Measurements from ENCODE around the gene CASTOR1. TPM values are rescaled to one million over a fixed set of nuclear protein-coding genes. Genes with fewer than 3 reads are reported as not detected.

CASTOR1 gene
- polyA plus RNA-seq, 4 donors, result 9.6 to 13.7 (median 10.5) TPM

DNA sequence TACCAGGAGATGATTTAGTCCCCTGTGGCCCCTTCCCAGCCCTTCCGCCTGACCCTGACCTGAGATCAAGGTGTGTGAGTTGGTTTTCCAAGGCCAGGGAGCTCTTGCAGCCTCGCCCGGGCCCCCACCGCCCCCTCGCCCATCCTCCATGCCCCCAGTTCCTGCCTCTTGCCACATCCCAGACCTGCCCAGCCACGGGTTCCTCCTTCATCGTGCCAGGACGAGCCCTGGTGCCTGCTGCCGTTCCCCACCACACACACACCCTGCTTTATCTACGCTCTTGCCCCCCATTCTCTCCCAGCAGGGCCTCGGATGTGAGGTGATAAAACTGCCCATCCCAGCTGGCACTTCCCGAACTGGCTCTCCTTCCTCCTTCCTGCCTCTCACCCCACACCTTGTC is 41.3 kb downstream of the CASTOR1 start:
- no peak for DNase-seq (ENCODE audit: low read depth in 4 of 4, low spot score in 3 of 4)

GRCh38 chr22:30247561-30247960 is 41.7 kb downstream of the CASTOR1 start:
- DNase-seq (ENCODE audit: low read depth in 4 of 4, low spot score in 3 of 4), result no peak

DNA sequence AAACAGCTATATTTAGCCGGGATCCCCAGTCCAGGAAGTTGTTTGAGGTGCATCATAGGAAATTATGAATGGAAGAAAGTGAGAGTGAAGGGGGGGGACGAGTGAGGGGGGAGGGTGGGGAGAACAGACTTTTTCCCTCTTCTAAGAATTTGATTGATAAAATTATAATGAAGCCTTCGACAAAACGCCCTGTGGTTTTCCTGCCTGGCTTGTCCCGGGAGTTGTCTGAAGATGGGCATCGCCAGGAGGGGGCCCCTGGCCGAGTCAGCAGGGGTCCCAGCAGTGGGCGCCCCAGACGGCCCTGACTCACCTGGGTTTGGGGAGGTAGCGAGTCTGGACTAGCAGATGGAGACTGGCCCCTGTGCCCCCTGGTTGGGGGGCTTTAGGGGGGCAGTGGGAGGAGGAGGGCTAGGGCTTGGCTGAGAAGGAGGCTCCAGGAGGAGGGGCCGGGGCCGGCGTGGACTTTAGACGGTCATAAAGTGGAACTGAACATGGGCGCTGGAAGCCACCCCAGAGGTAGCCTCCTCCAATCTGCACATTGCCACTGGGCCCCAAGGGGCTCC is 42.4 kb downstream of the CASTOR1 start:
- DNase-seq (ENCODE audit: low read depth in 4 of 4, low spot score in 3 of 4), result no peak

DNA sequence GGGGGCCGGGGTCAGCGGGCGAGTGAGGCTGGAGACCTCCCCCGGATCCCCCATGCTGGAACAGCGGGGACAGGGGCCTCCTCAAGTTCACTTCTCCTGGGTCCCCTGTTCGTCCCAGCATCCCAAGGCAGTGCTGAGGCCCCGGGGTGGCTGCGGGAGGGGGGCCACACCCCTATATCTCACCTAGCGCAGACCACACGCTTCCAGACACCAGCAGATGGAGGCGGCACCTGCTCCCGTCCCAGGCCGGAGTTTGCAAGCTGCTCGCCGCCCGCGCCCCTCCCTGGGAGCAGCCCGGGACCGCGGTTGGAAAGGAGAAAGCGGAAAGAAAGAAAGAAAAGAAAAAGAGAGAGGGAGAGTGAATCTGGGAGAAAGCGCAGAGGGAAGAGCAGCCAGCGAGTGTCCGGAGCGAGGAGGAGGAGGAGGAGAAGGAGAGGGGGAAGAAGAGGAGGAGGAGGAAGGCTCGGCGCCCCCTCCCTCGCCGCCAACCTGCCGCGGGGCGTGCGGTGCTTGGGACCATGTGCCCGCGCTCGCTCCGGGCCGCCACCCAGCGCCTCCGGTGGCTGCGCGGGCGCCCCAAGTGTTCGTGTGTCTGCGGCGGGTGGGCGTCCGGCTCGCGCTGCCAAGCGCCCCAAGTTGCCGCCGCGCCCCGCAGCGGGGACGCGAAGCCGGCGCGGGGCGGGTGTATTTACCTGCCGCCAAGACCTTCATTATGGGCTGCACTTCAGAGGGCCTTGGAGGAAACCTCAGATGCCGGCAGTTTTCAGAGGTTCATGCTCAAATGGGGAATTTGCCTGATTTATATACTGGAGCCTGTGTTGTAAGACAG is 43.1 kb downstream of the CASTOR1 start, which contains the start of gene LIF:
Gene LIF (minus strand): TSS at position 775 of the 829 bp plus-strand sequence. CDS start 64 bp downstream, at position 711.
- DNase-seq (ENCODE audit: low read depth in 4 of 4, low spot score in 3 of 4), result no peak

- DNase-seq (ENCODE audit: low read depth in 4 of 4, low spot score in 3 of 4), result no peak
These were observed 43.9 kb downstream of the CASTOR1 start for GRCh38 chr22:30245181-30245984.

GRCh38 chr22:30244641-30245040 is 44.7 kb downstream of the CASTOR1 start:
- no peak for DNase-seq (ENCODE audit: low read depth in 4 of 4, low spot score in 3 of 4)

DNA sequence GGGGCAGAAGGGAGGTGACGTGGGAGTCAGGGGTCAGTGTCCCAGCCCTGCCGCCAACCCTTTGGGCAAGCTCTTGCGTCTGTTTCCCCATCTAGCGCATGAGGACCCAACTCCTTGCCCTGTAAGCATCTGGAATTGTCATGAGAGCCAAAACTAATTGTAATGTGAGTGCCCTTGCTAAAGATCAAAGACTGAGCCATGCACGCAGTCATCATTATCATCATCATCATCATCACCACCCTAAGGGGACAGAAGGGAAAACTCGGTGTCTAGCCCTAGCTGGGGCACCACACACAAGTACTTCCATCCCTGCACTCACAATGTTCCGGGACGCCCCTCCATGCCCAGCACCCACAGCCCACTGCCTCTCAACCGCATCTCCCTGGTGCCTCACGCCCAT is 45.2 kb downstream of the CASTOR1 start:
- DNase-seq (ENCODE audit: low read depth in 4 of 4, low spot score in 3 of 4), result no peak

- DNase-seq (ENCODE audit: low read depth in 4 of 4, low spot score in 3 of 4), result no peak
These were observed 45.6 kb downstream of the CASTOR1 start for GRCh38 chr22:30243661-30244060.

DNA sequence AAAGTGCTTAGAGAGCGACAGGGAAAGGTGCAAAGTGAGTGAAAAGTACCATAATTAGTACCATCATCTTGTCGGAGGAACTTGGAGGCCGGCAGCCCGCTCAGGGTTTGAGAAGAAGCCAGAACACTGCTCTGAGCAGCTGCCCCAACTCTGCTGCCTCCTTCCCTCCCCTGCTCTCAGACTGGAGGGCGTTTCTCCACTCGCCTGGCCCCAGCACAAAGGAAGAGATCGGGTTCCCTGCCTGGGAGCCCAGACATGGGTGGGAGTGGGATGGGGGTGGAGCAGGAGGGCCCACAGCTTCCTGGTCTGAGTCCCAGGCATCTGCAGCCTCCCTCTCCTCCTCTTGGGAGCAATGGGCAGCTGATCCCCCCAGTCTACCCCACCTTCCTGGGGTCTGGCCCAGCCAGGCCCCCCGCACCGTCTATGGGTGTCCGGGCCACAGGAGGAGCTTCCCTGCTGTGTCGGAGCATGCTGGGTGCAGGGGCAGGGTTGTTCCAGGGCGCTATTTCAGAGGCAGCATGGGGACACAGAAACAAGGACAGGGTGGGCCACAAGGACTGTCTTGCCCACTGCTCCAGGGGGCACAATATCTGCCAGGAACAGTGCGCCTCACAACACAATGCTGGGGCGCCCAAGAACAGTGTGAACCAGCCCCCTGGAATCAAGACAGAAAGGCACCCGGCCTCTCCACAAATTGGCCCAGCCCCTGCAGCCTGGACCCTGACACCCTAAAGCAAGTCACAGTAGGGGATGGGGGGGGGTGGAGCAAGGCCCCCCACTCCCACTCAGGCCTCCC is 47.5 kb downstream of the CASTOR1 start:
- DNase-seq (ENCODE audit: low read depth in 4 of 4, low spot score in 3 of 4), result no peak

GRCh38 chr22:30240541-30241417 is 48.5 kb downstream of the CASTOR1 start:
- no peak for DNase-seq (ENCODE audit: low read depth in 4 of 4, low spot score in 3 of 4)

- DNase-seq (ENCODE audit: low read depth in 4 of 4, low spot score in 3 of 4), result no peak
These were observed 49.6 kb downstream of the CASTOR1 start for GRCh38 chr22:30239488-30240405.

- no peak for DNase-seq (ENCODE audit: low read depth in 4 of 4, low spot score in 3 of 4)
These were observed 50.4 kb downstream of the CASTOR1 start for GRCh38 chr22:30238661-30239487.

DNA sequence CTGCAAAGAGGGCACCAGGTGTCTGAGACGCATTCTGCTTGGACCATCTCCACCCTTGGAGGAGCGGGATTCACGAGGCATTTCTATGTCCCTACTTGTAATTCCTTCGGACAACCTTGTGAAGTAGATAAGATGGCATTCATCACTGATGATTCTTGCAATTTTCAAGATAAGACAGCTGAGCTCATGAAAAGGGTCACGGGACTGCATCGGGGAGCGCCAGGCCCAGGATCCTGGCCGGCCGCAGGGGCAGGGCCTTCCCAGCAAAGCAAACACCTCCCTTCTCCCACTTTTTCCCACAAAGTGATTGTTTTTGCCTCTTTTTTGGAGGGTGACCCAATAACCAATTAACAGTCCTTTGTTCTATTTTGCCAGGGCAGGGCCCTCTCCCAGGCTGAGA is 51.2 kb downstream of the CASTOR1 start:
- no peak for DNase-seq (ENCODE audit: low read depth in 4 of 4, low spot score in 3 of 4)

DNA sequence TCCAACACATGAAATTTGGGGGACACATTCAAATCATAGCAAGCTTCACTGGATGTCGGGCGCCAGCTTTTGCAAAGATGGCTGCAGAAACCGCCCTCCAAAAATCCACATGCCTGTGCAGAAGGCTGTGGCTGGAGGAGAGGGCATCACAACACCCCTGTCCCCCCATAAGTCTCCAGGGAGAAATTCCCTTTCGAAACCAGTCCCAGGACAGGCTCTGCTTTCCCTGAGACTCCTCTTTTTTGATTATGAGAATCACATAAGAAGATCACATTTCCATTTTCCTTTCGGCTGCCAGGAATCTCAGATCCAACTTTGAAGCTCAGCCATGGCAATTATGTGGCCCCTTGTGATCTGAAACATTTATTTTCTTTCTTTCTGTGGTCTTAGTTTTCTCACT is 52.4 kb downstream of the CASTOR1 start:
- DNase-seq (ENCODE audit: low read depth in 4 of 4, low spot score in 3 of 4), result no peak

- no peak for DNase-seq (ENCODE audit: low read depth in 4 of 4, low spot score in 3 of 4)
These were observed 53.6 kb downstream of the CASTOR1 start for GRCh38 chr22:30235687-30236170.

All from right renal pelvis (tissue), 4 donors.